Activated B cell treated with CpG ODN at 0.5 μM for 24 hours (primary cell): ENCODE measurements around the gene STXBP6. TPM values are rescaled to one million over a fixed set of nuclear protein-coding genes. Genes with fewer than 3 reads are reported as not detected.

Experiments
- ATAC-seq: fragments of 200-7000 bp; cut with Tn5 transposase; one replicate; pipeline ENCODE4 v1.10.0; 2021; ENCODE audit warnings: low read depth, mild to moderate bottlenecking, moderate library complexity
- CTCF ChIA-PET: fragments of 350-600 bp; sonication (Branson Sonifier 250); formaldehyde crosslinking; loops from one replicate; lab custom pipeline; 2021; ENCODE audit warnings: antibody characterized with exemption; lab: Charles Lee
- POLR2A ChIA-PET: fragments of 350-600 bp; sonication (Branson Sonifier 250); formaldehyde crosslinking; loops from one replicate; lab custom pipeline; 2021; ENCODE audit warnings: antibody characterized with exemption; lab: Charles Lee
- DNase-seq: peaks from one replicate; pipeline ENCODE4 v3.0.0; 2022
- H3K27ac Mint-ChIP-seq: one replicate; pipeline ENCODE4 v1.8.0; 2020; ENCODE audit warnings: mixed read lengths
- H3K27me3 Mint-ChIP-seq: one replicate; pipeline ENCODE4 v1.8.0; 2021; ENCODE audit warnings: mixed read lengths
- H3K36me3 Mint-ChIP-seq: one replicate; pipeline ENCODE4 v1.8.0; 2021; ENCODE audit warnings: low read depth, mixed read lengths
- H3K4me1 Mint-ChIP-seq: one replicate; pipeline ENCODE4 v1.8.0; 2021; ENCODE audit warnings: mixed read lengths
- H3K4me3 Mint-ChIP-seq: one replicate; pipeline ENCODE4 v1.8.0; 2020; ENCODE audit warnings: mild to moderate bottlenecking, mixed read lengths
- H3K9me3 Mint-ChIP-seq: one replicate; pipeline ENCODE4 v1.8.0; 2020; ENCODE audit warnings: mixed read lengths
- intact Hi-C: fragments of 100-400 bp; cut with micrococcal nuclease; formaldehyde crosslinking; loops from one replicate; pipeline ENCODE4 v1.15.1; 2024
- total RNA-seq: library from RNA; stranded (reverse); gene quantifications from 2 replicates; pipeline ENCODE4 v1.2.3, GENCODE V29; 2022
- TF ChIP-seq, protein P1 (sequence below): fragments of 200-600 bp; IDR thresholded peaks from one replicate; pipeline ENCODE4 v1.8.0; 2022; ENCODE audit warnings: antibody characterized with exemption, mild to moderate bottlenecking

The STXBP6 gene
- total RNA-seq, 1 donor from 2014 or later: 0.22 TPM

GRCh38 chr14:24913746-24914145, 136.2 kb downstream of the STXBP6 start:
- intact Hi-C loops: no loop called here
- no peak overlapping the region for H3K4me3 Mint-ChIP-seq
- POLR2A ChIA-PET: no interaction called here
- no peaks in the 10 kb centered on the region for H3K9me3 Mint-ChIP-seq
- CTCF ChIA-PET: no interaction called here
- DNase-seq: no peak
- no peaks in the 10 kb centered on the region for H3K4me1 Mint-ChIP-seq
- H3K27ac Mint-ChIP-seq: no peak overlapping the region
- TF ChIP-seq, protein P1, sequence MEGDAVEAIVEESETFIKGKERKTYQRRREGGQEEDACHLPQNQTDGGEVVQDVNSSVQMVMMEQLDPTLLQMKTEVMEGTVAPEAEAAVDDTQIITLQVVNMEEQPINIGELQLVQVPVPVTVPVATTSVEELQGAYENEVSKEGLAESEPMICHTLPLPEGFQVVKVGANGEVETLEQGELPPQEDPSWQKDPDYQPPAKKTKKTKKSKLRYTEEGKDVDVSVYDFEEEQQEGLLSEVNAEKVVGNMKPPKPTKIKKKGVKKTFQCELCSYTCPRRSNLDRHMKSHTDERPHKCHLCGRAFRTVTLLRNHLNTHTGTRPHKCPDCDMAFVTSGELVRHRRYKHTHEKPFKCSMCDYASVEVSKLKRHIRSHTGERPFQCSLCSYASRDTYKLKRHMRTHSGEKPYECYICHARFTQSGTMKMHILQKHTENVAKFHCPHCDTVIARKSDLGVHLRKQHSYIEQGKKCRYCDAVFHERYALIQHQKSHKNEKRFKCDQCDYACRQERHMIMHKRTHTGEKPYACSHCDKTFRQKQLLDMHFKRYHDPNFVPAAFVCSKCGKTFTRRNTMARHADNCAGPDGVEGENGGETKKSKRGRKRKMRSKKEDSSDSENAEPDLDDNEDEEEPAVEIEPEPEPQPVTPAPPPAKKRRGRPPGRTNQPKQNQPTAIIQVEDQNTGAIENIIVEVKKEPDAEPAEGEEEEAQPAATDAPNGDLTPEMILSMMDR: no peak
- H3K36me3 Mint-ChIP-seq: no peaks in the 10 kb centered on the region
- H3K27me3 Mint-ChIP-seq: peaks cover 15% of the 10 kb centered on the region
- no peak for ATAC-seq

DNA sequence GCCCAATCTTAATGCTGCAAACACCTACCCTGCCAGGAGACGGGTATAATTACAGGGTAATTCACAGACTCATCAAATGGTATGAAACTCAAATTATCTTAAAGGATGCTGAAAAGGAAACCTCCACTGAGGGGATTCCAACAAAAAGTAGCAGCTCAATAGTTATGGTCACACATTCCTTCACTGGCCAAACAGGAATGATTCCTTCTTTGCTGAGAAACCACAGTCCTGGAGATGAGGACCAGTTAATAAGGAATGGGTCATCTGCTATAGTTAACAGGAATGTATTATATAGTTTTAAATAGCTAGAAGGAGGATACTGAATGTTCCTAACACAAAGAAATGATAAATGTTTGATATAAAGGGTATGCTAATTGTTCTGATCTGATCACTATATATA, 136.9 kb downstream of the STXBP6 start:
- CTCF ChIA-PET: no interaction called here
- no peak overlapping the region for H3K27ac Mint-ChIP-seq
- no peaks in the 10 kb centered on the region for H3K4me1 Mint-ChIP-seq
- H3K4me3 Mint-ChIP-seq: no peak overlapping the region
- intact Hi-C loops: no loop called here
- no peak for ATAC-seq
- POLR2A ChIA-PET: no interaction called here
- no peak for DNase-seq
- H3K36me3 Mint-ChIP-seq: no peaks in the 10 kb centered on the region
- peaks cover 15% of the 10 kb centered on the region for H3K27me3 Mint-ChIP-seq
- no peaks in the 10 kb centered on the region for H3K9me3 Mint-ChIP-seq
- TF ChIP-seq, protein P1: no peak

DNA sequence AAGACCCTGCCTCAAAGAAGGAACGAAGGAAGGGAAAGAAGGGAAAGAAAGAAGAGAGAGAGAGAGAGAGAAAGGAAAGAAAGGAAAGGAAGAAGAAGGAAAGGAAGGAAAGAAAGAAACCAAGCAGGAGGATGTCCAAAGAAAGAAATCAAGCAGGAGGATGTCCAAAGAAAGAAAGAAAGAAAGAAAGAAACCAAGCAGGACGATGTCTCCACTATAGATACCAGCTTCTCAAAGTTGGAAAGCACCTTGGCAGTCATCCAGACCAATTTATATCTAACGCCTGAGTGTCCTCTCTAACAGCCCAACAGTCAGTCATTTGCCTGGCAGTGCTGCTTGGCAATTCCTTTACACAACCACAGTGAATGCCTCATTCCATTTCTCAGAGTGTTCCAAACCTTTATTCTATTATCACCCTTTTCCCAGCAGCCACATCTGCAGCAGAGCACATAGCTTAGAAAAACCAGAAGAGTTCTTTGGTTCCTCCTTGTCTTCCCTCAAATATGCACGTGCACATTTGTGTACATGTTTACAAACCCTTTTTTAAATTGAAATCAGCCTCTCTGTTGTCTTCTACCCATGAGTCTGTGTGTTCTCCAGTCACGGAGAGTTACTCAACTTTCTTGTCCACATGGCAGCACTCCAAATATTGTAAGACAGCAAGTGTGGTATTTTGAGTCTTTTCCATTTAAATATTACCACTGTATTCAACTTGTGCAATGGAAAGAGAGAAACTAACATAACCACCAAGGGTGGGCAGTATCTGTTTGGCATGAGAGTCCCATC, 138.4 kb downstream of the STXBP6 start:
- CTCF ChIA-PET: no interaction called here
- intact Hi-C loops: no loop called here
- TF ChIP-seq, protein P1: no peak
- no peaks in the 10 kb centered on the region for H3K36me3 Mint-ChIP-seq
- peaks cover 15% of the 10 kb centered on the region for H3K27me3 Mint-ChIP-seq
- no peak for DNase-seq
- POLR2A ChIA-PET: no interaction called here
- H3K27ac Mint-ChIP-seq: no peak overlapping the region
- no peak for ATAC-seq
- no peak overlapping the region for H3K4me3 Mint-ChIP-seq
- no peaks in the 10 kb centered on the region for H3K9me3 Mint-ChIP-seq
- H3K4me1 Mint-ChIP-seq: no peaks in the 10 kb centered on the region

GRCh38 chr14:24910408-24910986, 139.4 kb downstream of the STXBP6 start:
- Mint-ChIP-seq H3K4me3 (no peak overlapping the region), H3K36me3 (no peaks in the 10 kb centered on the region), H3K9me3 (no peaks in the 10 kb centered on the region), H3K27me3 (peaks cover 10% of the 10 kb centered on the region), H3K27ac (no peak overlapping the region), H3K4me1 (no peaks in the 10 kb centered on the region)
- ChIA-PET CTCF (no interaction called here), POLR2A (no interaction called here)
- no peak for DNase-seq
- ATAC-seq: no peak
- intact Hi-C loops: no loop called here
- TF ChIP-seq, protein P1: no peak

- no peak overlapping the region for H3K27ac Mint-ChIP-seq
- POLR2A ChIA-PET: no interaction called here
- CTCF ChIA-PET: no interaction called here
- TF ChIP-seq, protein P1: no peak
- no peak for DNase-seq
- ATAC-seq: no peak
- intact Hi-C loops: no loop called here
- no peaks in the 10 kb centered on the region for H3K4me1 Mint-ChIP-seq
- no peaks in the 10 kb centered on the region for H3K36me3 Mint-ChIP-seq
- H3K27me3 Mint-ChIP-seq: peaks cover 9% of the 10 kb centered on the region
- no peaks in the 10 kb centered on the region for H3K9me3 Mint-ChIP-seq
- H3K4me3 Mint-ChIP-seq: no peak overlapping the region
Observed at GRCh38 chr14:24909523-24910302, 140.2 kb downstream of the STXBP6 start.
